ENCODE measurements around the gene ALPL. TPM values are rescaled to one million over a fixed set of nuclear protein-coding genes. Genes with fewer than 3 reads are reported as not detected.
A peak's percentile ranks its signal among the peaks of the same experiment; 100 is the strongest.

ALPL gene
- total RNA-seq, 1 experiment from 2014 or later: 410 TPM

GRCh38 chr1:21623410-21623961 is 114.3 kb downstream of the ALPL start:
- H3K4me3 ChIP-seq: no peak overlapping the region
- DNase-seq (ENCODE audit: low read depth in 1 of 2, low spot score in 2 of 2): no peak
- peaks cover 14% of the 10 kb centered on the region for H3K27me3 ChIP-seq (replicated peaks)
- no peak overlapping the region for H3K27ac ChIP-seq
- H3K36me3 ChIP-seq: no peaks in the 10 kb centered on the region
- H3K4me1 ChIP-seq (replicated peaks): peaks cover 20% of the 10 kb centered on the region
- H3K9me3 ChIP-seq (replicated peaks): no peaks in the 10 kb centered on the region

GRCh38 chr1:21624571-21625389 is 115.6 kb downstream of the ALPL start:
- no peak for DNase-seq (ENCODE audit: low read depth in 1 of 2, low spot score in 2 of 2)

GRCh38 chr1:21625390-21626190 is 116.4 kb downstream of the ALPL start:
- Histone ChIP-seq H3K9me3 (replicated peaks) (no peaks in the 10 kb centered on the region), H3K4me1 (replicated peaks) (peaks cover 23% of the 10 kb centered on the region), H3K4me3 (no peak overlapping the region), H3K27me3 (replicated peaks) (peaks cover 12% of the 10 kb centered on the region; the same call in 1 of the 2 replicates), H3K36me3 (no peaks in the 10 kb centered on the region), H3K27ac (no peak overlapping the region)
- DNase-seq (ENCODE audit: low read depth in 1 of 2, low spot score in 2 of 2): no peak

More at GRCh38 chr1:21624571-21625389, 115.6 kb downstream of the ALPL start:
- Histone ChIP-seq H3K4me1 (replicated peaks) (peaks cover 20% of the 10 kb centered on the region), H3K27me3 (replicated peaks) (peaks cover 13% of the 10 kb centered on the region; the same call in 1 of the 2 replicates), H3K36me3 (no peaks in the 10 kb centered on the region), H3K9me3 (replicated peaks) (no peaks in the 10 kb centered on the region), H3K27ac (no peak overlapping the region), H3K4me3 (no peak overlapping the region)

GRCh38 chr1:21626921-21627339 is 117.7 kb downstream of the ALPL start:
- Histone ChIP-seq H3K9me3 (replicated peaks) (no peaks in the 10 kb centered on the region), H3K4me1 (replicated peaks) (peaks cover 28% of the 10 kb centered on the region), H3K27me3 (replicated peaks) (0 out of 2 replicates have a peak, but pooled peaks cover 2% of the 10 kb centered on the region), H3K36me3 (no peaks in the 10 kb centered on the region), H3K27ac (no peak overlapping the region), H3K4me3 (no peak overlapping the region)
- peak in 1 of 2 experiments; percentile 70 for DNase-seq (ENCODE audit: low read depth in 1 of 2, low spot score in 2 of 2)

Other genes with a start within 250 kb of the ALPL start
- gene ECE1, start 219.0 kb upstream of the ALPL start, total RNA-seq (2014; rRNA removed; shearing (Covaris generic)): 67.2 and 82.6 TPM in 2 replicates
- 40.4 and 44.8 TPM in 2 replicates for gene NBPF3, start 69.3 kb upstream of the ALPL start, total RNA-seq (2014; rRNA removed; shearing (Covaris generic))
- 0.03 and 0.08 TPM in 2 replicates for gene RAP1GAP, start 159.9 kb downstream of the ALPL start, total RNA-seq (2014; rRNA removed; shearing (Covaris generic))